ENCODE results near the gene CDX2. TPM values are rescaled to one million over a fixed set of nuclear protein-coding genes. Genes with fewer than 3 reads are reported as not detected.

The CDX2 gene
- total and polyA plus RNA-seq, 10 of the 15 experiments (the other 5 are each of a cell fraction or from before 2014, with no cell fraction given), result 0.15 TPM; not detected in 9

- ChIA-PET SMC1A (ENCODE audit: uncharacterized antibody, unreplicated experiment) (interaction anchor here (1.3 kb wide), 1 partner anchor 140 kb away, joined by 3 read pairs; no protein-coding TSS in a partner anchor), CTCF (interaction anchor here (0.6 to 1.4 kb wide), 3 partner anchors 12 to 17 kb away, joined by 3 read pairs; no protein-coding TSS in a partner anchor), RAD21 (ENCODE audit: unreplicated experiment) (interaction anchor here (1.5 kb wide), 1 partner anchor 15 kb away, joined by 3 read pairs; no protein-coding TSS in a partner anchor), POLR2A (no interaction called here)
- Histone ChIP-seq H4K20me1 (ENCODE audit: control insufficient read depth, insufficient read depth) (no peaks in the 10 kb centered on the region), H3K36me3 (ENCODE audit: control insufficient read depth in 2 of 2, insufficient read depth in 2 of 2, low read length in 1 of 2) (no peaks in the 10 kb centered on the region), H3K4me1 (ENCODE audit: control insufficient read depth, insufficient read depth, low read length) (no peaks in the 10 kb centered on the region), H3K4me3 (no peak overlapping the region), H3K9ac (ENCODE audit: control insufficient read depth, insufficient read depth, low read length) (no peak overlapping the region), H3K27me3 (replicated peaks in 1 of 2; ENCODE audit: control insufficient read depth in 2 of 2, insufficient read depth in 2 of 2, low read length in 1 of 2) (peaks cover 16 to 32% of the 10 kb centered on the region in 2 experiments), H2AFZ (ENCODE audit: control insufficient read depth, low read depth, low read length) (no peak overlapping the region), H3K79me2 (ENCODE audit: control insufficient read depth, insufficient read depth, low read length) (no peaks in the 10 kb centered on the region), H3K27ac (ENCODE audit: control insufficient read depth, insufficient read depth) (no peak overlapping the region), H3K9me3 (replicated peaks; ENCODE audit: control insufficient read depth, insufficient read depth, low read length) (no peaks in the 10 kb centered on the region), H3K4me2 (ENCODE audit: control insufficient read depth, insufficient read depth) (no peak overlapping the region)
- intact Hi-C loops (cut with micrococcal nuclease; ENCODE audit: unreplicated experiment), result no loop called here
- TF ChIP-seq CEBPB (IDR thresholded peaks at IDR 0.05; ENCODE audit: borderline replicate concordance in 1 of 2, low read depth in 2 of 2, low read length in 2 of 2) (no peak), BRCA1 (IDR thresholded peaks at IDR 0.05; ENCODE audit: low read depth, low read length) (no peak), ZNF274 (IDR thresholded peaks at IDR 0.05; ENCODE audit: insufficient read depth, insufficient read length) (no peak)
- BruUV-seq (replicated peaks), result no TSS peak
- FAIRE-seq, result no peak
- 54% methylated on average over 46 of the region's 53 CpGs for WGBS (ENCODE audit: insufficient coverage, insufficient replicate concordance, low lambda C conversion rate, missing lambda C conversion rate)
- ATAC-seq, result no peak
- no peak for DNase-seq (ENCODE audit: low read depth, low spot score)
- in situ Hi-C loops (cut with MboI), result no loop called here
Observed at GRCh38 chr13:27970382-27971235, 1.5 kb upstream of the CDX2 start.

GRCh38 chr13:27969866-27970229 is 733 bp upstream of the CDX2 start:
- ATAC-seq (no peak), FAIRE-seq (no peak), DNase-seq (ENCODE audit: low read depth, low spot score) (no peak)
- H3K9ac ChIP-seq (ENCODE audit: control insufficient read depth, insufficient read depth, low read length), result no peak overlapping the region
- peaks cover 15 to 25% of the 10 kb centered on the region in 2 experiments for H3K27me3 ChIP-seq (replicated peaks in 1 of 2; ENCODE audit: control insufficient read depth in 2 of 2, insufficient read depth in 2 of 2, low read length in 1 of 2)
- H3K36me3 ChIP-seq (ENCODE audit: control insufficient read depth in 2 of 2, insufficient read depth in 2 of 2, low read length in 1 of 2), result no peaks in the 10 kb centered on the region
- no peaks in the 10 kb centered on the region for H3K9me3 ChIP-seq (replicated peaks; ENCODE audit: control insufficient read depth, insufficient read depth, low read length)
- no peaks in the 10 kb centered on the region for H3K79me2 ChIP-seq (ENCODE audit: control insufficient read depth, insufficient read depth, low read length)
- ChIA-PET SMC1A (ENCODE audit: uncharacterized antibody, unreplicated experiment) (interaction anchor here (1.3 kb wide), 1 partner anchor 140 kb away, joined by 3 read pairs; no protein-coding TSS in a partner anchor), RAD21 (ENCODE audit: unreplicated experiment) (interaction anchor here (1.5 kb wide), 1 partner anchor 16 kb away, joined by 3 read pairs; no protein-coding TSS in a partner anchor), POLR2A (no interaction called here), CTCF (interaction anchor here (0.6 to 1.4 kb wide), 3 partner anchors 13 to 143 kb away, joined by 3 to 8 read pairs (median 3); no protein-coding TSS in a partner anchor)
- H3K27ac ChIP-seq (ENCODE audit: control insufficient read depth, insufficient read depth), result no peak overlapping the region
- in situ Hi-C loops (cut with MboI), result no loop called here
- 21% methylated on average over 7 of the region's 7 CpGs for WGBS (ENCODE audit: insufficient coverage, insufficient replicate concordance, low lambda C conversion rate, missing lambda C conversion rate)
- BruUV-seq (replicated peaks), result no TSS peak
- no peak overlapping the region for H2AFZ ChIP-seq (ENCODE audit: control insufficient read depth, low read depth, low read length)
- TF ChIP-seq NFXL1 (IDR thresholded peaks at IDR 0.05; ENCODE audit: borderline replicate concordance) (no peak), IRF3 (IDR thresholded peaks at IDR 0.05) (no peak), DPF2 (IDR thresholded peaks at IDR 0.05) (no peak), RCOR1 (conservative IDR thresholded peaks at IDR 0.05; ENCODE audit: low read depth, low read length) (no peak), ZBED1 (IDR thresholded peaks at IDR 0.05; ENCODE audit: borderline replicate concordance) (no peak), ZNF207 (IDR thresholded peaks at IDR 0.05; ENCODE audit: borderline replicate concordance) (no peak), SMAD5 (IDR thresholded peaks at IDR 0.05; ENCODE audit: low read depth) (no peak), POU2F2 (IDR thresholded peaks at IDR 0.05; ENCODE audit: borderline replicate concordance, low read depth, low read length) (no peak), NR2F1 (conservative IDR thresholded peaks at IDR 0.05) (no peak), SMARCA5 (IDR thresholded peaks at IDR 0.05) (no peak), CBX3 (IDR thresholded peaks at IDR 0.05; ENCODE audit: borderline replicate concordance, low read depth) (no peak), RAD21 (IDR thresholded peaks at IDR 0.05; ENCODE audit: insufficient read depth, low read depth, low read length) (no peak), MYB (IDR thresholded peaks at IDR 0.05; ENCODE audit: borderline replicate concordance, low read depth, low read length) (no peak), FOS (IDR thresholded peaks at IDR 0.05; ENCODE audit: borderline replicate concordance, extremely low read depth, insufficient read length) (no peak)
- H3K4me3 ChIP-seq, result no peak overlapping the region
- H3K4me1 ChIP-seq (ENCODE audit: control insufficient read depth, insufficient read depth, low read length), result no peaks in the 10 kb centered on the region
- intact Hi-C loops (cut with micrococcal nuclease; ENCODE audit: unreplicated experiment), result no loop called here
- H3K4me2 ChIP-seq (ENCODE audit: control insufficient read depth, insufficient read depth), result no peak overlapping the region
- H4K20me1 ChIP-seq (ENCODE audit: control insufficient read depth, insufficient read depth), result no peaks in the 10 kb centered on the region

Data from GM12878 (cell line).